T47D (cell line): ENCODE results near the gene HECTD1.
A peak's percentile ranks its signal among the peaks of the same experiment; 100 is the strongest.

Experiments used
- DNase-seq, 2 experiments: peaks; one replicate each; pipeline versions ENCODE4 v3.0.0 to v3.0.0-alpha.2; 2011 to 2012; ENCODE audit warnings: low read depth in 1 of 2, low spot score in 1 of 2
- JUND ChIP-seq: IDR thresholded peaks from 2 replicates; pipeline ENCODE4 v1.6.1; 2012; ENCODE audit warnings: low read depth
- in situ Hi-C: cut with HindIII; loops from 2 replicates; pipeline ENCODE4 v1.10.0; 2016; ENCODE audit warnings: low sequenced_read_pairs, low pct_unique_long_range_greater_than_20kb

HECTD1 gene

DNA sequence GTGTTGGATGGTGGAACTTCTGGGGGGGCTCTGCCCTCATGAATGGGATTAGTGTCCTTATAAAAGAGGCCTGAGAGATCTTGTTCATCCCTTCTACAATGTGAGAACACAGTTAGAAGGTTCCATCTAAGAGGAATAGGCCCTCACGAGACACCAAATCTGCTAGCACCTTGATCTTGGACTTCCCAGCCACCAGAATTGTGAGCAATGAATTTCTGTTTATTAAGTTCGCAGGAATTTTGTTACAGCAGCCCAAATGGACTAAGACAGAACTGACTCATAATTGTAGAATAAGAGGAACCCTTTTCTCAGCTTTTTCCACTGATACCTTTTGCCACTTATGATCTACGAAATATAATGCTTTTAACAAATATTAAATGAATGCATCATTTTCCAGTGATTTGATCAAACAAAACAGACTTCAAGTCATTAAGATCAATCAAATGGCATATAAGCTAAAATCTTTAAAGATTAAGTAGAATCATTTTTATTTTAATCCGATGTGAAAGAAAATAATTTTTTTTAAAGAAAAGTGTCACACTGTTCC, 68.2 kb downstream of the HECTD1 start:
- in situ Hi-C loops, result no loop called here
- no peak for DNase-seq
- TF ChIP-seq JUND, result no peak

DNA sequence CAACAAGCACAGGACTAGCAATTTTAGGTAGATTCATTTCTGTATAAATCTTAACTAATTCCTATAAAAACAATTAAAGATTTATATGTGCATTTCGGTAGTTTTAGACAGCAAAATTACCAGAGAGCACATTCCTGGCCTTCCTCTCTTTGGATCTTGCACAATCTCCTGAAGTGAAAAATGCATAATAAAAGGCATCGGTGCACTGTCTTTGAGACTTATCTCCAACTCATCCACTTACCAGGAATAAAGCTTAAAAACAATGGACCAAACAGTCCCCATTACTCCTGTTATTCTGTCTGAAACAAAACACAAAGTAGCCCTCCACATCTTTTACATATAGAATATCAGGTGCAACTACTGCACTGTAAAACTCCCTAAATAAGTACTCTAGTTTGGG, 69.3 kb downstream of the HECTD1 start:
- DNase-seq, result no peak
- in situ Hi-C loops, result no loop called here
- TF ChIP-seq JUND, result no peak

DNA sequence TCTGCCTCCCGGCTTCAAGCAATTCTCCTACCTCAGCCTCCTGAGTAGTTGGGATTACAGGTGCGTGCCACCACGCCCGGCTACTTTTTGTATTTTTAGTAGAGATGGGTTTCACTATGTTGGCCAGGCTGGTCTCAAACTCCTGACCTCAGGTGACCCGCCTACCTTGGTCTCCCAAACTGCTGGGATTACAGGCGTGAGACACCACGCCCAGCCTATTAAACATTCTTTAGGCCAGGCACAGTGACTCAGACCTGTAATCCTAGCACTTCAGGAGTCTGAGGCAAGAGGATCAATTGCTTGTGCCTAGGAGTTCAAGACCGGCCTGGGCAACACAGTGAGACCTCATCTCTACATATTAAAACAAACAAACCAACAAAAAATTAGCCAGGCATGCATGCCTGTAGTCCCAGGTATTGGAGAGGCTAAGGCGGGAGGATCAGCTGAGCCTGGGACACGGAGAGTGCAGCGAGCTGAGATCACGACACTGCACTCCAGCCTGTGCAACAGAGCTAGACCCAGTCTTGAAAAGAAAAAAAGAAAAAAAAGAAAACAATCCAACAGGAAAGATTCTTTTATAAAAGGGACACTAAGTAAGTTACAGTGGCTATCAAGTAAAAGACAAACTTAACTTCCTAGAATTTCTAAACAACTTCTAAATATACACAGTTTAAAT, 70.2 kb downstream of the HECTD1 start:
- no peak for DNase-seq
- no peak for TF ChIP-seq JUND
- in situ Hi-C loops, result no loop called here

DNA sequence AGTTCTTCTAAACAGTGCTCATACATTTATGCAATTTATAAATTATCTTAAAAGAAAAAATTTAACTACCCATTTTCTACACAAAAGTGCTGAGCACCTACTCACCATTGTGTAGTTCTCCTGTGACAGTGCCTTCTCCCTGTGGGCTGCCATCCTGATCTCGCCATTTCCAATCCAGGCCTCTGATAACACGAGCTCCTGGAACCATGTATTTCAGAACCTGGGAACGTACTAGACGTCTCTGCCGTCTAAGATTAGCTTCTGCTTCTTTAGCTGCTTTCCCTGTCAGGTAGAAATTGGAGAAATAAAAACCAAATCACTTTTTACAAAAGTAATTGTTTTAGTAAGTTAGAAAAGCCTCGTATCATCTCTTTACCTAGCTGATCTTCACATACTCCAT, 74.5 kb downstream of the HECTD1 start:
- in situ Hi-C loops, result no loop called here
- no peak for DNase-seq
- TF ChIP-seq JUND, result no peak

DNA sequence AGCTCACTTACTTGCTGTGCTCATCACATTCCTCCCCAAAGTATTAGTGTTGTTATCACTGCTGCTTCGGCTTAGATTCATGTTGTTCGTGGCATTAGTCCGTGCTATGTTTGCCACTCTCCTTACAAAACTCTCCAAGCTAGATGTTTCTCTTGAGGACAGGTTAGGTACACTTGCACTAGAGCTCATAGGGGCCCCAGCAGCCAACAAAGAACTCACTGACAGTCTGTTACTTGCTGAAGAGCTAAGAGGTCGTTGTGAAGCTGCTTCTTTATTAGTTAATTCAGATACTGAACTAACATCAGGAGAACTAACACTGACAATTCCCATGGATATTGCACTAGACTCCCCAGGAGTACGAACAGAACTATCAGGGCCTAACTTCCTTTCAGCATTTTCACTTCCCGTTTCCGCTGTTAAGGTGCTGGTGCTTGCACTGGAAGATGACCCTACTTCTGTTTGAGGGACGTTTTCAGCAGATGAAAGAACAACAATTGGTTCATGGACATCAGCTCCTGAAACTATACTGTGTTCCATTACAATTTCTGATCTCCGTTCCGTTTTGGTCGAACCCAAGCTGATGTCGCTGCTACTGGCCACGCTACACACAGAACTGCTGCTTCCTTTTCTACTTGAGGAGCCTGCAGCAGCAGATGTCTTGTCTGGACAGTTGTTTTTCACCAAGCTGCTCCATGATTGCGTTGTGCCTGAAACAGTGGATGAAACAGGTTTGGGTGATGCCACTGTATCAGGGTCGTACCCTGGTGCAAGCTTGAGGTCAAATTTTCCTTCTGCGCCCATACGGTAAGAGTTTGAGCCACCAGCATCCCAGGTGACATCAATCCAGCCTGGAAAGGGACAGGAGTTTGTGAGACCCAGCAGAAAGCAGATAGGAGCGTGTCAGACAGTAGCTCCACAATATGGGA, 78.7 kb downstream of the HECTD1 start:
- in situ Hi-C loops, result no loop called here
- no peak for DNase-seq
- no peak for TF ChIP-seq JUND

DNA sequence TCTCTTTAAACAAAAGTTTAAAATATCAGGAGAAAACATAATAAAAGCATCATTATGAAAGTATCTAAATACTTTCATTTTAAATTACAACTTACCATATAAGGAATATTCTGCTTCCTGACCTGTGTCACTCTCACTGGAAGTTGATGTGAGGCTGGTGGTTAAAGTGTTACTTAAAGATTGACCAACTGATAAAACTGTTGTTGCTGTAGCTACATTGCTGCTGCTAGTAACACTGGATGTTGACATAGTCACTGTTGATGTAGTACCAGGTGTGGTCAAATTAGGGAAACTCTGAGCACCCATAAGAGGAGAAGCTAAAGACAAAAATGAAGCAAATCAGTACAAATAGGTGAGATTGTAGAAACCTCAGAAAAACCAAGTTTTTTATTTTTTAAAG, 79.9 kb downstream of the HECTD1 start:
- in situ Hi-C loops, result no loop called here
- peak in 1 of 2 experiments; percentile 22 for DNase-seq
- TF ChIP-seq JUND, result no peak

DNA sequence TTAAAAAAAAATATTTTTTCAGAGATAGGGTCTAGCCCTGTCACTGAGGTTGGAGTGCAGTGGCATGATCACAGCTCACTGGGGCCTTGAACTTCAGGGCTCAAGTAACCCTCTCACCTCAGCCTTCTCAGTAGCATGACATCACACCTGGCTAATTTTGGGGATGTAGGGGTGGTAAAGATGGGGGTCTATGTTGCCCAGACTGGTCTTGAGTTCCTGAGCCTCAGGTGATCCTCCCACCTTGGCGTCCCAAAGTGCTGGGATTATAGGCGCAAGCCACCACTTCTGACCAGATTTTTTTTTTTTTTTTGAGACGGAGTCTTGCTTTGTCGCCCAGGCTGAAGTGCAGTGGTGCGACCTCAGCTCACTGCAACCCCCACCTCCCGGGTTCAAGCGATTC, 80.9 kb downstream of the HECTD1 start:
- no peak for DNase-seq
- TF ChIP-seq JUND, result no peak
- in situ Hi-C loops, result no loop called here

DNA sequence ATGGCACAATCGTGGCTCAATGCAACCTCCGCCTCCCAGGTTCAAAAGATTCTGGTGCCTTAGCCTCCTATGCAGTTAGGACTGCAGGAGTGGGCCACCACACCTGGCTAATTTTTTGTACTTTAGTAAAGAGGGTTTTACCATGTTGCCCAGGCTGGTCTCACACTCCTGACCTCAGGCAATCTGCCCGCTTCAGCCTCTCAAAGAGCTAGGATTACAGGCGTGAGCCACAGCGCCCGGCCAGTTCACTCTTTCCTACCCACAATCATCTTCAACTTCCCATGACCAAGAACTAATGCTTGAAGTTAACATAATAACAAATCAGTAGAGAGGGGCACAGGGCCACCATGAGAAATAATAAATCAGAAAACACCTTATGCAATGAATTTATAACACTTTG, 82.4 kb downstream of the HECTD1 start:
- DNase-seq, result no peak
- in situ Hi-C loops, result no loop called here
- TF ChIP-seq JUND, result no peak

DNA sequence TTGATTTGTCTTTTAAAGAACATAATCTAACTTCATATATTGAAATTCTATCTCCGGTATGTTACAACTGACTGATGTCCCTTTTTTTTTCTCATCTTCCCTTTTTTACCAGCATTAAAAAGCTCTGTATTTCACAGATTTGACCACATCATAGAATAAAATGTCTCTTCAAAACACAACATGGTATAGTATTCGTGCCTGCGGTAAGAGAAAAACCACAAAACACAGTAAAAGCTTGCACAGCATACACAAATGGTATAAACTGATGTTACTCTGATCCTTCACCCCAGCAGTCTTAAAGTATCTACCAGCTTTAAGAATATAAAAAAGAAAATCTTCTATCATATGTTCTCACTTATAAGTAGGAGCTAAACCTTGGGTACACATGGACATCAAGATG, 83.4 kb downstream of the HECTD1 start:
- in situ Hi-C loops, result no loop called here
- no peak for DNase-seq
- TF ChIP-seq JUND, result no peak

DNA sequence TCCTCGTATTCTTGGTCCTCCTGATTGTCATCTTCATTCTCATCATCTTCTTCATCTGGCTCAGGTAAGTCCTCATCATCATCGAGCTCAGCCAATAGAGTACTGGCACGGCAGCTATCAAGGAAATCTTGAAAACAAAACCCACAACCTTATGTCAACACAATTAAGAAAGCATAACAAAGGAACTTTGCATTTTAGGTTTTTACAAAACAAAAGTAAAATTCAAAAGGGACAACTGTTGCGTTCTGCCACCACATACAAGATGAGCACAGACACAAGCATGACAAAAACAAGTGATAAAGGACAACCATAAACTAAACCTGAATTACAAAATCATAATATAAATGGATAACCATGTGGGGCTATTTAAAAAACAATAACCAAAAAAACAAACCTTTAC, 84.7 kb downstream of the HECTD1 start:
- no peak for DNase-seq
- TF ChIP-seq JUND, result no peak
- in situ Hi-C loops, result no loop called here

DNA sequence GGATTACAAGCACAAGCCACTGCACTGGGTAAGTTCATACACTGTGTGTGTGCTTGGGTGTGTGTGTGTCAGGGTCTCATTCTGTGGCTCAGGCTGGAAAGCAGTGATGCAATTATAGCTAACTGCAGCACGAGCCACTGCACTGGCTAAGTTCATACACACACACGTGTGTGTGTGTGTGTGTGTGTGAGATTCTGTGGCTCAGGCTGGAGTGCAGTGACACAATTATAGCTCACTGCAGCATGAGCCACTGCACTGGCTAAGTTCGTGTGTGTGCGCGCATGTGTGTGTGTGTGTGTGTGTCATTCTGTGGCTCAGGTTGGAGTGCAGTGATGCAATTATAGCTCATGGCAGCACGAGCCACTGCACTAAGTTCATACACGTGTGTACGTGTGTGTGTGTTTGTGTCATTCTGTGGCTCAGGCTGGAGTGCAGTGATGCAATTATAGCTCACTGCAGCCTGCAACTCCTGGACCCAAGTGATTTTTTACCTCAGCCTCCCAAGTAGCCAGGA, 85.4 kb downstream of the HECTD1 start:
- no peak for TF ChIP-seq JUND
- no peak for DNase-seq

DNA sequence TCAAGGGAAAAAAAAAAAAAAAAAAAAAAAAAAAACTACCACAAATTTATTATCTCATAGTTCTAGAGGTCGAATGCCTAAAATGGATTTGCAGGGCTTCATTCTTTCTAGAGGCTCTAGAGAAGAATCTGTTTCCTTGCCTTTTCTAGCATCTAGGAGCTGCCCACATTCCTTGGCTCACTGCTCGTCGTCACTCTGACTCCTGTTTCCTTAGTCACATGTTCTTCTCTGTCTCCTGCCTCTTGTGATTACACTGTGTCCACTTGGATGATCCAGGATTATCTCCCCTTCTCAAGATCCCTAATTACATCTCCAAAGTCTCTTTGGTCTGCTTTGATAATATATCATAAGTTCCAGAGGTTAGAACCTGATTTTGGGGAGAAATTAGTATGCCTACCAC, 88.7 kb downstream of the HECTD1 start:
- no peak for TF ChIP-seq JUND
- DNase-seq, result no peak
- in situ Hi-C loops, result no loop called here

More for the DNA sequence above, 85.4 kb downstream of the HECTD1 start:
- in situ Hi-C loops, result no loop called here

DNA sequence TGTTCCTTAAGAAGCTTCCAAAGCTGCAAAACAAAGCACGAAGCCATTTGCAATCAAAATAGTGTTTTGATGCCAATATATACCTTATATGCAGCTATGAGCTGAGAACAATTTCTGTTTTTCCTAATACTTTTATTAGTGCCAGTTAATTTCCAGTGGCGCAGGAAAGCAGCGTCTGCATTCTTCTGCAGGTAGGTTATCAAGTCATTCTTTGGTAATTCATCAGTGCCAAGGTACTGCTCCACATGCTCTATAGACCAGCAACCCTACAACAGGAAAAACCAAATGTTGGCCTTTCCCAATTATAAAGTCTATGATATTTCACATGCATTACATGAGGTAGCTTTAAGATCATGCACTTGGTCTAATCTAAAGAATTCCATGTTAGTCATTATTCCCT, 93.8 kb downstream of the HECTD1 start:
- in situ Hi-C loops, result no loop called here
- TF ChIP-seq JUND, result no peak
- no peak for DNase-seq
